Fibroblast of villous mesenchyme (primary cell): ENCODE results near the gene RIMBP2. TPM values are rescaled to one million over a fixed set of nuclear protein-coding genes. Genes with fewer than 3 reads are reported as not detected.

ENCODE experiments used
- DNase-seq: peaks from one replicate; pipeline ENCODE4 v3.0.0-alpha.2; 2010; ENCODE audit warnings: low read depth
- H3K4me3 ChIP-seq: 2 replicates; pipeline ENCODE4 v1.5.1; 2011; ENCODE audit warnings: low read depth, mild to moderate bottlenecking, low read length
- total RNA-seq: library from RNA; depleted of rRNA; stranded (reverse); fragments of >200 nt; gene quantifications from 2 replicates; pipeline ENCODE4 v1.2.3, GENCODE V29; 2012
- TF ChIP-seq, protein P1 (sequence below): IDR thresholded peaks from 2 replicates; pipeline ENCODE4 v1.5.1; 2012; ENCODE audit warnings: low read depth, mild to moderate bottlenecking, low read length; ENCODE audit not compliant: insufficient read depth

Gene RIMBP2
- total RNA-seq, 1 donor: not detected

- H3K4me3 ChIP-seq: no peak overlapping the region
- DNase-seq: no peak
- TF ChIP-seq, protein P1, sequence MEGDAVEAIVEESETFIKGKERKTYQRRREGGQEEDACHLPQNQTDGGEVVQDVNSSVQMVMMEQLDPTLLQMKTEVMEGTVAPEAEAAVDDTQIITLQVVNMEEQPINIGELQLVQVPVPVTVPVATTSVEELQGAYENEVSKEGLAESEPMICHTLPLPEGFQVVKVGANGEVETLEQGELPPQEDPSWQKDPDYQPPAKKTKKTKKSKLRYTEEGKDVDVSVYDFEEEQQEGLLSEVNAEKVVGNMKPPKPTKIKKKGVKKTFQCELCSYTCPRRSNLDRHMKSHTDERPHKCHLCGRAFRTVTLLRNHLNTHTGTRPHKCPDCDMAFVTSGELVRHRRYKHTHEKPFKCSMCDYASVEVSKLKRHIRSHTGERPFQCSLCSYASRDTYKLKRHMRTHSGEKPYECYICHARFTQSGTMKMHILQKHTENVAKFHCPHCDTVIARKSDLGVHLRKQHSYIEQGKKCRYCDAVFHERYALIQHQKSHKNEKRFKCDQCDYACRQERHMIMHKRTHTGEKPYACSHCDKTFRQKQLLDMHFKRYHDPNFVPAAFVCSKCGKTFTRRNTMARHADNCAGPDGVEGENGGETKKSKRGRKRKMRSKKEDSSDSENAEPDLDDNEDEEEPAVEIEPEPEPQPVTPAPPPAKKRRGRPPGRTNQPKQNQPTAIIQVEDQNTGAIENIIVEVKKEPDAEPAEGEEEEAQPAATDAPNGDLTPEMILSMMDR: no peak
Observed at GRCh38 chr12:130537655-130538054, 178.4 kb downstream of the RIMBP2 start.

DNA sequence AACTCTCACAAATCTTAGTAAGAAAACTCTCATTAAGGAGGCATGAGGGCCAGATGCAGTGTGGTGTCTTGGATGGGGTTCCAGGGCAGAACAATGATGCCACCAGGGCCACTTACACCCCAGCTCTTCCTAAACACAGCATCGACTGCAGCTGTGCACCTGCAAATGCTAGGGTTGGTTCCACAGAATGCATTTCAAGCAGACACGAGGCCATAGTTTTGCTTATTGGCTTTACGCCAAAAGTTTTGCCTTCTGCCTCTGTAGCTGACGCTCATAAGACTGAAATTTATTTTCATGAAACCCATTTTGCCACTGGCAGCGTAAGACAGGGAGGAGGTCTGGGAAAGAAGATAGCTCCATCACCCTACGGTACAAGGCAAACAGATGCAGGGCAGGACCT, 179.0 kb downstream of the RIMBP2 start:
- TF ChIP-seq, protein P1: no peak
- H3K4me3 ChIP-seq: no peak overlapping the region
- no peak for DNase-seq

GRCh38 chr12:130530429-130530828, 185.7 kb downstream of the RIMBP2 start:
- DNase-seq: no peak
- TF ChIP-seq, protein P1: no peak

GRCh38 chr12:130529781-130530180, 186.3 kb downstream of the RIMBP2 start:
- TF ChIP-seq, protein P1: no peak

More at GRCh38 chr12:130530429-130530828, 185.7 kb downstream of the RIMBP2 start:
- no peak overlapping the region for H3K4me3 ChIP-seq

GRCh38 chr12:130527239-130527638, 188.9 kb downstream of the RIMBP2 start:
- TF ChIP-seq, protein P1: no peak
- DNase-seq: no peak
- H3K4me3 ChIP-seq: no peak overlapping the region

More at GRCh38 chr12:130529781-130530180, 186.3 kb downstream of the RIMBP2 start:
- no peak for DNase-seq
- no peak overlapping the region for H3K4me3 ChIP-seq

- no peak overlapping the region for H3K4me3 ChIP-seq
- TF ChIP-seq, protein P1: no peak
- DNase-seq: no peak
Observed at GRCh38 chr12:130526813-130527212, 189.3 kb downstream of the RIMBP2 start.
